Measurements from ENCODE around the gene RARA. TPM values are rescaled to one million over a fixed set of nuclear protein-coding genes. Genes with fewer than 3 reads are reported as not detected.
A peak's percentile ranks its signal among the peaks of the same experiment; 100 is the strongest.

Gene RARA
- polyA plus RNA-seq (2011; rRNA removed) (6.3 and 6.5 TPM in 2 replicates), polyA minus RNA-seq (2011; rRNA and poly(A)+ RNA removed) (11.3 and 11.6 TPM in 2 replicates)

- H3K27me3 ChIP-seq (ENCODE audit: control insufficient read depth, insufficient read depth, low read length) = no peaks in the 10 kb centered on the region
- CTCF ChIA-PET = interaction anchor here (1.2 to 30.6 kb wide), 3 partner anchors 9 to 167 kb away, joined by 4 to 762 read pairs (median 115); partner anchors contain the start of gene GJD3
- no peak for DNase-seq (ENCODE audit: low read depth)
- POLR2A ChIA-PET = no interaction called here
- peak within 1 kb of the TSS; percentile 31 for H3K4me3 ChIP-seq (ENCODE audit: low read depth, low read length)
- TF ChIP-seq, protein P1, sequence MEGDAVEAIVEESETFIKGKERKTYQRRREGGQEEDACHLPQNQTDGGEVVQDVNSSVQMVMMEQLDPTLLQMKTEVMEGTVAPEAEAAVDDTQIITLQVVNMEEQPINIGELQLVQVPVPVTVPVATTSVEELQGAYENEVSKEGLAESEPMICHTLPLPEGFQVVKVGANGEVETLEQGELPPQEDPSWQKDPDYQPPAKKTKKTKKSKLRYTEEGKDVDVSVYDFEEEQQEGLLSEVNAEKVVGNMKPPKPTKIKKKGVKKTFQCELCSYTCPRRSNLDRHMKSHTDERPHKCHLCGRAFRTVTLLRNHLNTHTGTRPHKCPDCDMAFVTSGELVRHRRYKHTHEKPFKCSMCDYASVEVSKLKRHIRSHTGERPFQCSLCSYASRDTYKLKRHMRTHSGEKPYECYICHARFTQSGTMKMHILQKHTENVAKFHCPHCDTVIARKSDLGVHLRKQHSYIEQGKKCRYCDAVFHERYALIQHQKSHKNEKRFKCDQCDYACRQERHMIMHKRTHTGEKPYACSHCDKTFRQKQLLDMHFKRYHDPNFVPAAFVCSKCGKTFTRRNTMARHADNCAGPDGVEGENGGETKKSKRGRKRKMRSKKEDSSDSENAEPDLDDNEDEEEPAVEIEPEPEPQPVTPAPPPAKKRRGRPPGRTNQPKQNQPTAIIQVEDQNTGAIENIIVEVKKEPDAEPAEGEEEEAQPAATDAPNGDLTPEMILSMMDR (IDR thresholded peaks at IDR 0.05; ENCODE audit: insufficient read depth, low read depth, low read length) = no peak
- no peaks in the 10 kb centered on the region for H3K36me3 ChIP-seq (ENCODE audit: control insufficient read depth, insufficient read depth, low read length)
Observed at GRCh38 chr17:40309031-40309948, at the start of gene RARA. Gene RARA (plus strand): TSS chr17:40309180. CDS start chr17:40331219, 22,039 bp downstream.

- CTCF ChIA-PET = interaction anchor here (1.0 to 1.5 kb wide), 5 partner anchors 17 to 57 kb away, joined by 3 to 5 read pairs (median 4); no protein-coding TSS in a partner anchor
- H3K4me3 ChIP-seq (ENCODE audit: low read depth, low read length) = no peak overlapping the region
- H3K36me3 ChIP-seq (ENCODE audit: control insufficient read depth, insufficient read depth, low read length) = peaks cover 16% of the 10 kb centered on the region
- H3K27me3 ChIP-seq (ENCODE audit: control insufficient read depth, insufficient read depth, low read length) = no peaks in the 10 kb centered on the region
- no peak for DNase-seq (ENCODE audit: low read depth)
- POLR2A ChIA-PET = interaction anchor here (0.6 kb wide), 1 partner anchor 135 kb away, joined by 3 read pairs; no protein-coding TSS in a partner anchor
- TF ChIP-seq, protein P1 (IDR thresholded peaks at IDR 0.05; ENCODE audit: insufficient read depth, low read depth, low read length) = no peak
Observed at GRCh38 chr17:40259505-40259904, 49.5 kb upstream of the RARA start.

- Histone ChIP-seq H3K27me3 (ENCODE audit: control insufficient read depth, insufficient read depth, low read length) (no peaks in the 10 kb centered on the region), H3K4me3 (ENCODE audit: low read depth, low read length) (no peak overlapping the region), H3K36me3 (ENCODE audit: control insufficient read depth, insufficient read depth, low read length) (peaks cover 22% of the 10 kb centered on the region)
- DNase-seq (ENCODE audit: low read depth) = no peak
- CTCF ChIA-PET = interaction anchor here (1.4 kb wide), 2 partner anchors 24 to 25 kb away, joined by 4 to 5 read pairs; no protein-coding TSS in a partner anchor
- TF ChIP-seq, protein P1 (IDR thresholded peaks at IDR 0.05; ENCODE audit: insufficient read depth, low read depth, low read length) = no peak
- POLR2A ChIA-PET = no interaction called here
Observed at GRCh38 chr17:40260528-40260927, 48.5 kb upstream of the RARA start.

- TF ChIP-seq, protein P1 (IDR thresholded peaks at IDR 0.05; ENCODE audit: insufficient read depth, low read depth, low read length) = no peak
- no peak overlapping the region for H3K4me3 ChIP-seq (ENCODE audit: low read depth, low read length)
Observed at GRCh38 chr17:40264458-40265185, 44.4 kb upstream of the RARA start.

DNA sequence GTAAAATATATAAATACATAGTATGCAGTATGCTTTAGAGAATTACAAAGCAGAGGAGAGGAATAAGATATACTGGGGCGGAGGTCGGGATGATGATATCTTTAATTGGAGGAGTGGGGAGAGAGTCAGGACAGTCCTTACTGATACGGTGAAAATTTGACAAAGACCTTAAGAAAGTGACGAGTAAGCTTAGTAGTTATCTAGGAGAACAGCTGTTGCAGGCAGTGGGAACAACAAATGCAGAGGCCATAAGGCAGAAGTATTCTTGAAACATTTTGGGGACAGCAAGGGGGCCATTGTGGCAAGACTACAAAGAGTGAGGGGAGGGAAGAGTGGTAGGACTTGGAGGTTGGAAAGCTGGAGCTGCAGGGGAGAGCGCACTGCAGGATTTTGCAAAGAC, 43.6 kb upstream of the RARA start:
- H3K27me3 ChIP-seq (ENCODE audit: control insufficient read depth, insufficient read depth, low read length) = no peaks in the 10 kb centered on the region
- TF ChIP-seq, protein P1 (IDR thresholded peaks at IDR 0.05; ENCODE audit: insufficient read depth, low read depth, low read length) = no peak
- no peak overlapping the region for H3K4me3 ChIP-seq (ENCODE audit: low read depth, low read length)
- DNase-seq (ENCODE audit: low read depth) = no peak
- ChIA-PET POLR2A (no interaction called here), CTCF (no interaction called here)
- H3K36me3 ChIP-seq (ENCODE audit: control insufficient read depth, insufficient read depth, low read length) = peaks cover 19% of the 10 kb centered on the region

More at GRCh38 chr17:40264458-40265185, 44.4 kb upstream of the RARA start:
- no peaks in the 10 kb centered on the region for H3K27me3 ChIP-seq (ENCODE audit: control insufficient read depth, insufficient read depth, low read length)
- ChIA-PET POLR2A (no interaction called here), CTCF (no interaction called here)
- peaks cover 18% of the 10 kb centered on the region for H3K36me3 ChIP-seq (ENCODE audit: control insufficient read depth, insufficient read depth, low read length)
- no peak for DNase-seq (ENCODE audit: low read depth)
